HL-60/S4 treated with phorbol 12-myristate 13-acetate at 8.2 ng/mL for 4 days and 3 days (cell line): ENCODE results near the gene TBC1D22A.
"Not testable (repeated sequence)": the region's sequence is repeated elsewhere in the genome, so short reads cannot be mapped to it uniquely, and the experiment has no call there.

Experiments used
- in situ Hi-C: fragments of 300-500 bp; cut with MboI; formaldehyde crosslinking; loops from 2 replicates; pipeline ENCODE4 v1.15.0; 2022; ENCODE audit warnings: low sequenced_read_pairs

TBC1D22A gene

GRCh38 chr22:46762238-46763050 is at the start of gene TBC1D22A:
TBC1D22A (plus strand) TSS chr22:46762650; CDS start chr22:46762787, 137 bp downstream.
- in situ Hi-C loops: no loop called here

- in situ Hi-C loops: no loop called here
Observed at GRCh38 chr22:46714550-46714949, 47.9 kb upstream of the TBC1D22A start.

- in situ Hi-C loops: no loop called here
Observed at GRCh38 chr22:46719921-46720320, 42.5 kb upstream of the TBC1D22A start.

GRCh38 chr22:46721501-46722085 is 40.9 kb upstream of the TBC1D22A start:
- in situ Hi-C loops: no loop called here

- in situ Hi-C loops: no loop called here
Observed at GRCh38 chr22:46723882-46724281, 38.6 kb upstream of the TBC1D22A start.

GRCh38 chr22:46725096-46725495 is 37.4 kb upstream of the TBC1D22A start:
- in situ Hi-C loops: no loop called here

- in situ Hi-C loops: no loop called here
Observed at GRCh38 chr22:46726066-46726985, 36.1 kb upstream of the TBC1D22A start.

- in situ Hi-C loops: no loop called here
Observed at GRCh38 chr22:46726986-46727317, 35.5 kb upstream of the TBC1D22A start.

- in situ Hi-C loops: no loop called here
Observed at GRCh38 chr22:46727813-46728364, 34.6 kb upstream of the TBC1D22A start.

GRCh38 chr22:46728470-46728869 is 34.0 kb upstream of the TBC1D22A start:
- in situ Hi-C loops: no loop called here

GRCh38 chr22:46730568-46731245 is 31.7 kb upstream of the TBC1D22A start:
- in situ Hi-C loops: no loop called here

GRCh38 chr22:46731246-46732040 is 31.0 kb upstream of the TBC1D22A start:
- in situ Hi-C loops: no loop called here

- in situ Hi-C loops: no loop called here
Observed at GRCh38 chr22:46732041-46732379, 30.4 kb upstream of the TBC1D22A start.

- in situ Hi-C loops: no loop called here
Observed at GRCh38 chr22:46732513-46732912, 29.9 kb upstream of the TBC1D22A start.

- in situ Hi-C loops: not testable (repeated sequence)
Observed at GRCh38 chr22:46734213-46734722, 28.2 kb upstream of the TBC1D22A start.

GRCh38 chr22:46734830-46735453 is 27.5 kb upstream of the TBC1D22A start:
- in situ Hi-C loops: no loop called here

- in situ Hi-C loops: no loop called here
Observed at GRCh38 chr22:46735747-46736608, 26.5 kb upstream of the TBC1D22A start.

- in situ Hi-C loops: no loop called here
Observed at GRCh38 chr22:46736705-46737104, 25.7 kb upstream of the TBC1D22A start.
